BLaER1 treated with 17β-estradiol and CSF1 and Interleukin-3, amounts not matched to agents 10 nM and 100 nM (cell line): ENCODE results near the gene GRK5.
A peak's percentile ranks its signal among the peaks of the same experiment; 100 is the strongest.

Source experiments
- H3K27ac ChIP-seq, 11 experiments: shearing (Covaris generic); formaldehyde crosslinking; 2 replicates each; pipeline ENCODE4 v1.8.1; 2022
- H3K27me3 ChIP-seq, 11 experiments: shearing (Covaris generic); formaldehyde crosslinking; 2 replicates each; pipeline ENCODE4 v1.8.1; 2022
- H3K36me3 ChIP-seq, 11 experiments: shearing (Covaris generic); formaldehyde crosslinking; 2 replicates each; pipeline ENCODE4 v1.8.1; 2022
- H3K4me1 ChIP-seq, 10 experiments: shearing (Covaris generic); formaldehyde crosslinking; 2 replicates each; pipeline ENCODE4 v1.8.1; 2022
- H3K4me2 ChIP-seq, 11 experiments: shearing (Covaris generic); formaldehyde crosslinking; 2 replicates each; pipeline ENCODE4 v1.8.1; 2022
- H3K4me3 ChIP-seq, 10 experiments: shearing (Covaris generic); formaldehyde crosslinking; 2 replicates each; pipeline ENCODE4 v1.8.1; 2022
- H3K9ac ChIP-seq, 11 experiments: shearing (Covaris generic); formaldehyde crosslinking; 2 replicates each; pipeline ENCODE4 v1.8.1; 2022
- H3K9me3 ChIP-seq, 11 experiments: shearing (Covaris generic); formaldehyde crosslinking; replicated peaks in 1 of 11; 2 replicates each; pipeline ENCODE4 v1.8.1; 2022
- H4K20me1 ChIP-seq, 11 experiments: shearing (Covaris generic); formaldehyde crosslinking; 2 replicates each; pipeline ENCODE4 v1.8.1; 2022
- Cebpa-rat ChIP-seq, 11 experiments: shearing (Covaris generic); IDR thresholded peaks; 2 replicates each; pipeline ENCODE4 v1.8.1; 2022

Gene GRK5

GRCh38 chr10:119342335-119342734, 135.0 kb downstream of the GRK5 start:
- no peaks in the 10 kb centered on the region for H3K36me3 ChIP-seq
- H3K27ac ChIP-seq = no peak overlapping the region
- H3K27me3 ChIP-seq = no peaks in the 10 kb centered on the region
- no peak for TF ChIP-seq Cebpa-rat (IDR thresholded peaks at IDR 0.05)
- H3K9ac ChIP-seq = no peak overlapping the region
- no peaks in the 10 kb centered on the region for H3K9me3 ChIP-seq
- no peak overlapping the region for H3K4me2 ChIP-seq
- H4K20me1 ChIP-seq = no peaks in the 10 kb centered on the region; a peak in 1 of 22 replicates
- no peak overlapping the region for H3K4me3 ChIP-seq
- peaks cover 10 to 42% (median 30%) of the 10 kb centered on the region in 10 experiments; a peak in 17 of 20 replicates for H3K4me1 ChIP-seq

GRCh38 chr10:119343011-119343601, 135.7 kb downstream of the GRK5 start:
- no peak overlapping the region for H3K4me3 ChIP-seq
- H3K27me3 ChIP-seq = no peaks in the 10 kb centered on the region
- H3K27ac ChIP-seq = no peak overlapping the region
- H3K4me2 ChIP-seq = no peak overlapping the region
- peaks cover 10 to 47% (median 33%) of the 10 kb centered on the region in 10 experiments; a peak in 17 of 20 replicates for H3K4me1 ChIP-seq
- no peaks in the 10 kb centered on the region for H3K36me3 ChIP-seq
- no peaks in the 10 kb centered on the region; a peak in 1 of 22 replicates for H4K20me1 ChIP-seq
- no peak for TF ChIP-seq Cebpa-rat (IDR thresholded peaks at IDR 0.05)
- no peaks in the 10 kb centered on the region for H3K9me3 ChIP-seq
- H3K9ac ChIP-seq = no peak overlapping the region

GRCh38 chr10:119344381-119344780, 137.0 kb downstream of the GRK5 start:
- H3K9ac ChIP-seq = no peak overlapping the region
- no peaks in the 10 kb centered on the region for H3K36me3 ChIP-seq
- H3K9me3 ChIP-seq = no peaks in the 10 kb centered on the region
- H3K4me2 ChIP-seq = peak overlapping the region in 2 of 11 experiments; percentile 8 to 25; a peak in 2 of 22 replicates
- H3K27ac ChIP-seq = no peak overlapping the region
- no peaks in the 10 kb centered on the region; a peak in 1 of 22 replicates for H4K20me1 ChIP-seq
- H3K27me3 ChIP-seq = no peaks in the 10 kb centered on the region
- peaks cover 10 to 49% (median 43%) of the 10 kb centered on the region in 10 experiments; a peak in 19 of 20 replicates for H3K4me1 ChIP-seq
- H3K4me3 ChIP-seq = no peak overlapping the region
- TF ChIP-seq Cebpa-rat (IDR thresholded peaks at IDR 0.05) = no peak

- Histone ChIP-seq H3K4me3 (no peak overlapping the region), H3K9me3 (peaks cover 8 to 14% (median 11%) of the 10 kb centered on the region in 11 experiments), H4K20me1 (no peaks in the 10 kb centered on the region; a peak in 1 of 22 replicates), H3K27ac (peak overlapping the region in 3 of 11 experiments; percentile 2 to 43 (median 21); a peak in 2 of 22 replicates), H3K27me3 (no peaks in the 10 kb centered on the region), H3K4me2 (peak overlapping the region; percentile 36 to 86 (median 65)), H3K4me1 (peaks cover 10 to 54% (median 48%) of the 10 kb centered on the region in 10 experiments; a peak in 19 of 20 replicates), H3K36me3 (peaks cover 0 to 2% (median 0%) of the 10 kb centered on the region in 11 experiments; a peak in 2 of 22 replicates), H3K9ac (peak overlapping the region in 5 of 11 experiments; percentile 14 to 48 (median 26); a peak in 5 of 22 replicates)
- no peak for TF ChIP-seq Cebpa-rat (IDR thresholded peaks at IDR 0.05)
Measured at GRCh38 chr10:119346095-119346832, 138.9 kb downstream of the GRK5 start.

- peaks cover 0 to 12% (median 0%) of the 10 kb centered on the region in 11 experiments; a peak in 2 of 22 replicates for H3K36me3 ChIP-seq
- H3K4me1 ChIP-seq = peaks cover 10 to 54% (median 48%) of the 10 kb centered on the region in 10 experiments; a peak in 19 of 20 replicates
- TF ChIP-seq Cebpa-rat (IDR thresholded peaks at IDR 0.05) = no peak
- H3K27ac ChIP-seq = no peak overlapping the region
- no peaks in the 10 kb centered on the region for H3K27me3 ChIP-seq
- no peak overlapping the region for H3K4me3 ChIP-seq
- no peaks in the 10 kb centered on the region; a peak in 1 of 22 replicates for H4K20me1 ChIP-seq
- peaks cover 19 to 26% (median 22%) of the 10 kb centered on the region in 11 experiments for H3K9me3 ChIP-seq
- H3K4me2 ChIP-seq = peak overlapping the region in 10 of 11 experiments; percentile 36 to 86 (median 66); a peak in 17 of 22 replicates
- no peak overlapping the region for H3K9ac ChIP-seq
Measured at GRCh38 chr10:119347181-119347974, 140.0 kb downstream of the GRK5 start.

GRCh38 chr10:119348106-119348505, 140.7 kb downstream of the GRK5 start:
- Histone ChIP-seq H4K20me1 (no peaks in the 10 kb centered on the region), H3K27me3 (no peaks in the 10 kb centered on the region), H3K9ac (no peak overlapping the region), H3K36me3 (peaks cover 0 to 12% (median 0%) of the 10 kb centered on the region in 11 experiments; a peak in 2 of 22 replicates), H3K4me3 (no peak overlapping the region), H3K27ac (no peak overlapping the region), H3K4me2 (peak overlapping the region in 9 of 11 experiments; percentile 9 to 86 (median 68); a peak in 11 of 22 replicates), H3K9me3 (peaks cover 26 to 33% (median 27%) of the 10 kb centered on the region in 11 experiments), H3K4me1 (peaks cover 10 to 54% (median 48%) of the 10 kb centered on the region in 10 experiments; a peak in 19 of 20 replicates)
- TF ChIP-seq Cebpa-rat (IDR thresholded peaks at IDR 0.05) = no peak

GRCh38 chr10:119348516-119349240, 141.3 kb downstream of the GRK5 start:
- peaks cover 26 to 38% (median 28%) of the 10 kb centered on the region in 11 experiments for H3K9me3 ChIP-seq
- peaks cover 0 to 12% (median 0%) of the 10 kb centered on the region in 11 experiments; a peak in 2 of 22 replicates for H3K36me3 ChIP-seq
- no peaks in the 10 kb centered on the region for H4K20me1 ChIP-seq
- peak overlapping the region; percentile 9 to 86 (median 39); a peak in 17 of 22 replicates for H3K4me2 ChIP-seq
- H3K4me3 ChIP-seq = no peak overlapping the region
- no peak overlapping the region for H3K27ac ChIP-seq
- no peak for TF ChIP-seq Cebpa-rat (IDR thresholded peaks at IDR 0.05)
- no peak overlapping the region for H3K9ac ChIP-seq
- no peaks in the 10 kb centered on the region for H3K27me3 ChIP-seq
- H3K4me1 ChIP-seq = peaks cover 10 to 54% (median 48%) of the 10 kb centered on the region in 10 experiments; a peak in 19 of 20 replicates

- no peak for TF ChIP-seq Cebpa-rat (IDR thresholded peaks at IDR 0.05)
- no peak overlapping the region for H3K9ac ChIP-seq
- no peaks in the 10 kb centered on the region for H3K27me3 ChIP-seq
- peaks cover 10 to 53% (median 48%) of the 10 kb centered on the region in 10 experiments; a peak in 19 of 20 replicates for H3K4me1 ChIP-seq
- no peak overlapping the region for H3K4me3 ChIP-seq
- peaks cover 26 to 38% (median 28%) of the 10 kb centered on the region in 11 experiments for H3K9me3 ChIP-seq
- no peaks in the 10 kb centered on the region for H4K20me1 ChIP-seq
- H3K36me3 ChIP-seq = peaks cover 0 to 12% (median 0%) of the 10 kb centered on the region in 11 experiments; a peak in 2 of 22 replicates
- H3K27ac ChIP-seq = no peak overlapping the region
- peak overlapping the region; percentile 9 to 86 (median 39); a peak in 16 of 22 replicates for H3K4me2 ChIP-seq
Measured at GRCh38 chr10:119349341-119349740, 142.0 kb downstream of the GRK5 start.
